HG02943 (cell line): Measurements from ENCODE around the gene NCAN.

ENCODE experiments used
- ATAC-seq: cut with Tn5 transposase; IDR thresholded peaks from one replicate; pipeline ENCODE4 v1.9.1; 2021; ENCODE audit warnings: mild to moderate bottlenecking, low read depth, moderate library complexity; ENCODE audit not compliant: unreplicated experiment

Gene NCAN

DNA sequence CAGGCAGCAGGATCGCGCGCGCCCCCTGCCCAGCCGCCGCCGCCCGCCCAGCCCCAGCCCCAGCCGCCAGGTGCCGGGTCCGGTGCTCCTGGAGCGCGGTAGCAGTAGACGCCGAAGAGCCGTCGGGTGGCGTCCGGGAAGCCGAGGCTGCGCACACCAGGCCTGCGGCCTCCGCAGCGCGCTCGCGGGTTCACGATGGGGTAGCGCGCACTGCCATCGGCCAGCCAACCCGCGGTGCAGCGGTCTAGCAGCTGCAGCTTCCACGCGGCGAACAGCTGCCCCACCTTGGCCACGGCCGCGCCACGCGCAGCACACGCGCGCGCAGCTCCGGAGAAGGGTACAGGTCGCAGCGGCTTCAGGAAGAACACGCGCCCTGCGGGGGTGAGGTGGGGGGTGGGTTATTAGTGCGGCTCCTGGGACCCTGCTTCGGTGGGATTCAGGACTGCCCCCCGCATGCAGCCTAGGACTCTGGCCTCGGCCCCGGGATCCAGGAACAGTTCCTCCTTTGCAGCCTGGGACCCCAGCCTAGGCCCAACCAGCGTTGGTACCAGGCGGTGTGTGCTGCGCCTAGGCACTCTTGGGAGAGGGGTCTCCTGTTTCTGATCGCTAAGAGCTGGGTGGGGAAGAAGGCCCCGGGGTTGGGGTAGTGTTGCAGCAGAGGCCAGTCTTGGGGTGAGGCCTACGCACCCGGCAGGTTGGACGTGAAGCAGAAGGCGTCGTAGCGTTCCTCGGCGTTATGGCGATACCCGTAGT is 46.3 kb downstream of the NCAN start:
- ATAC-seq, result no peak

DNA sequence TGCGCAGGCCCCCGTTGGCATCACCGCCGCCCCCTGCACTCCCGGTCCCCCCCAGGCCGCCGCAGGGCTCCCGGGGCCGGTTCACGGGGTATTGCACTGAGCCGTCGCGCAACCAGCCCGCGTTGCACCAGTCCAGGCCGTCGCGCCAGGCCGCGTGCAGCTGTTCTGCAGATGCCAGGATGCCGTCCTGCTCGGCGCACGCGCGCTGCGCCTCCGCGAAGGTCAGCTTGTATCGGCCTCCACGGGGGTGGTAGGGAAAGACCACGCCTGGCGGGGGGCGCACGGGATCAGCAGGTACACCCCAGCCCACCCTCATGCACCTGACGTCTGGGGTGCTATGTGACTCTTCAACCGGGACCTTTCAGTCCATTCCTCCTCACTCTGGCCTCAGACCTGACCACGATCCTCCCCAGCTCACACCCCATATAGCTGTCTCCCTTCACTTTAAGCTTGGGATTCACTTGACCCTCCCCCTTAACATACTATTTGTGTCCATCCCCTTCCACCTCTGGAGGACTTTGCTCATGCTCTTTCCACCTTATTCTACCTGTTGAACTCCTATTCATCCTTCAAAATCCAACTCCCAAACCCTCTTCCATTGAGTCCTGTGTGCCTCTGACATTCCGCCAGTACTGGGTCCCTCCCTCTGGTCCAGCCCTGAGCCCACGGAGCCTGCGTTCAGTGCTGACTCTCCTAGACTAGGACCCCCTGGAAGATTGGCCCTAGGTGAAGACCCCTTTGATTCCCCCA is 47.0 kb downstream of the NCAN start:
- ATAC-seq, result no peak

DNA sequence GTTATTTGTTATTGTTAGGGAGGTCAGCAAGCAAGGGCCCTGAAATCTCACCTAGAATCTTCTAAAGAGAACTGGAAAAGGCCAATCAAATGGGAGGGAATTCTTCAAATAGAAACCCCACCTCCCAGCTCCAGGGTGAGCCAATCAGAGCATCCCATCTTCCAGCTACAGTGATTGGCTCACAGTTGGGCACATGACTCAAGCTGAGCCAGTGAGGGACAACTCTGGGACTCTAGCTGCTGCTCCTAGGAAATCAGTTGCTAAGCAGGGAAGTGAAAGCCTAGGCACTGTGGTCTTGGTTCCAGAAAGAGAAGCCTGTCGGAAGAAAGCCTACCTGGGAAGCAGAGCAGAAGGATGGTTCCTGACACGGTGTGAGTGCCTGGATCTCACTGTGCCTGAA is 48.0 kb downstream of the NCAN start:
- ATAC-seq, result no peak

DNA sequence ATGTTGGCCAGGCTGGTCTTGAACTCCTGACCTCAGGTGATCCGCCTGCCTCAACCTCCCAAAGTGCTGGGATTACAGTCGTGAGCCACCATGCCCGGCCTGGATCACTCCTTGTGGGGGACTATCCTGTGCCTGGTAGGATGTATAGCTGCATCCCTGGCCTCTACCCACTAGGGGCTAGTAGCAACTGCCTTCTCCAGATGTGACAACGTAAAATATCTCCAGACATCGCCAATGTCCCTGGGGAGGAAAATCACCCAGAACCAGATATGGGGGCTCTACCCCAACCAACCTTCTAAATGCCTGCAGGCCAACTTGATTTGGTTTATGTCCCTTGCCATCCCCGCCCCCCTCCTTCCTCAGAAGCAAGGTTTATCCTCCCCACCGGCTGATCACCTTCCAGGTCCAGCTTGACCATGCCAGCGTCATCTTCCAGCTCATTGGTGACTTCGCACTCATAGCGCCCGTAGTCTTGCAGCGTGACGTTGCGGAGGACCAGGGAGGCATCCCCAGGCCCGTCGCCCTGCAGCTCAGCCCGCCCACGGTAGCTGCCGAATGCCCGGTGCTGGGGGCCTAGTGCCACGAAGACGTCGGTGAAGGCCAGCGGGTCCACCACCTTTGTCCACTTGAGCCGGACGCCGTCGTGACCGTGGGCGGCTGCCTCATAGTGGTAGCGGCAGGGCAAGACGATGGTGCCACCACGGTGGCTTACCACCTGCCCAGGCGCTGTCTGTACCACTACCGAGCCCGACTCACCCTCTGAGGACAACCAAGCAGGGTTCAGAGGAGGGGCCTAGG is 48.9 kb downstream of the NCAN start:
- no peak for ATAC-seq

DNA sequence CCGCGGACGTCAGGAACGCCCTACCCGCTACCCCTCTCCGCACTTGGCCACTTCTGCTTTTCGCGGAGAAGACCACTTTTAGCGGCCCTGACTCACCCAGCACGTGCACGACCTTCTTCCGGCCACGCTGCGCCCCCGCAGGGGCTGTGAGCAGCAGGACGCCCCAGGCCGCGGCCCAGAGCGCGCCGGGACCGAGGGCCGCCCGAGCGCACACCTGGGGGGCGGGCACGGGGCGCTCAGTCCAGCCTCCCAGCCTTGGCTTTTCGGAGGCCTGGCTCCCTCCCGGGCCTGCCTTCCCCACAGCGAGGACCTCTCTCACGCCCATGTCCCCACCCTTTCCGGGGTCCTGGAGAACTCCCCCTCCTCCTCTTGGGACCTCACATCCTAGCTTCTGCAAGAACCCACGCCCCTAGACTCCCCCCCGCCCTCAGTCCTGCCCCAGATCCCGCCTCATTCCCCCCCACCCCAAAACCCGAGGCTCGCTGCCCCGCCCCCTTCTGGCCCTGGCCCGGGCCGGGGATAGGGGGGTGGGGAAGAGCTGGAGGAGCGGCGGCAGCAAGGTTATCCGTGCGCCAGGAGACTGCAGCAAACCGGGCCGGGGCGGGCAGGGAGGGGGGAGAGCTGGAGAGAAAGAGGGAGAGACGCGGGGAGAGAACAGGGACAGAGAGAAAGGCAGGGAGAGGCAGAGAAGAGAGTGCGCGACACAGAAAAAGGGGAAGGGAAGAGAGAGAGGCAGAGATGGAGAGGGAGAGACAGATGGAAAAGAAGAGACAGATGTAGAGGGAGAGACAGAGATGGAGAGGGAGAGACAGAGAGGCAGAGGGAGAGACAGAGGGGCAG is 49.8 kb downstream of the NCAN start:
- ATAC-seq, result no peak

DNA sequence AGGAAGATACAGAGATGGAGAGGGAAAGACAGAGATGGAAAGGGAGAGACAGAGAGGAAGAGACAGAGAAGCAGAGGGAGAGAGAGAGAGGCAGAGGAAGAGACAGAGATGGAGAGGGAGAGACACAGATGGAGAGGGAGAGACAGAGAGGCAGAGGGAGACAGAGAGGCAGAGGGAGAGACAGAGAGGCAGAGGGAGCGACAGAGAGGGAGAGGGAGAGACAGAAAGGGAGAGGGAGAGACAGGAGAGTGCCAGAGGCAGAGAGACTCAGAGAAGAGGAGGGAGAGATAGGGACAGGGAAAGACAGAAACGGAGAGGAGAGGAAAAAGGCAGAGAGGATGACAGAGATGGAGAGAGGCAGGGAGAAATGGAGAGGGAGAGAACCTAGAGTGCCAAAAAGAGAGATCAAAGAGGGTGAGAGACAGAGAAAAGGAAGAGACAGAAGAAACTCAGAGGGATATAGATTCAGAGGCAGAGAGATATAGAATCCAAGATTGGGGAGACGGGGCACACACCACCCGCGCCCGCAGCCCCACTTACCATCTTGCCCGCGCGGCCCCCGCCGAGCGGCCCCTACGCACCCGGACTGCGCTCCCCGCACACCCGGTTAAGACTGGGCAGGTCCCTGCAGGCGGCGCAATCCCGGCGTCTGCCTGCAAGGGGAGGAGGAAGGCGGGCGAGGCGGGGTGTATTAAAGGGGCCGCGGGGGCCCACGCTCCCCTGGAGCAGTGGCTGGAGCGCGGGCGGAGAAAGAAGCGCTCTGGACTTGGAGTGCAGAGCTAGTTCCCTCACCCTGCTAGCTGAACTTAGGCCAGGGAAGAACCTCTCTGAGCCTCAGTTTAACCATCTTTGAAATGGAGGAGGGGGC is 50.7 kb downstream of the NCAN start:
- ATAC-seq, result no peak

DNA sequence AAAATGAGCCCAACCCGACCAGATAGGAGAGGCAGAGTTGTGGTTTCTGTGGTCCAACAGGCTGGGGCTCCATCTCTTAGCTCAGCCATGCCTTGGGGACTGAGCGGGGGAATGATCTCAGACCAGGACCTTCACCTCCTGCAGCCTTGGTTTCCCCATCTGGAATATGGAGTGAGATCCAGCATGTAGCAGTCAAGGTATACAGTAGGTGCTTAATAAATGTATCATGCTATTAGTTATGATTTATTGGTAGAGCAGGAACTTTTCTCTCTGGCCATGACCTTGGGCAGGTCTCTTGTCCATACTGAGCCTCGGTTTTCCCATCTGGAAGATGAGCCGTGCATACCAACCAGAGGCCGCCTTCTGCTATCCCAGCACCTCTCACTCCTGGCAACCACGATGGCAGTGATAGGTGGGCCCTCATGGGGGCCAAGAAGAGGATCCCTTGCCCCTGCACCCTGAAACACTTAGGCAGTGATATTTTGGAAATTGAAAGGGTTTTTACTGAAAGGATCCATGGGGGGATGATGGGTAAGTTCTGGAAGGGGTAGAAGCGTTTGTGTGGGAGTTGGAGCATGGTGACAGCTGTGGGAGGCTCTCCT is 52.2 kb downstream of the NCAN start:
- ATAC-seq, result no peak

DNA sequence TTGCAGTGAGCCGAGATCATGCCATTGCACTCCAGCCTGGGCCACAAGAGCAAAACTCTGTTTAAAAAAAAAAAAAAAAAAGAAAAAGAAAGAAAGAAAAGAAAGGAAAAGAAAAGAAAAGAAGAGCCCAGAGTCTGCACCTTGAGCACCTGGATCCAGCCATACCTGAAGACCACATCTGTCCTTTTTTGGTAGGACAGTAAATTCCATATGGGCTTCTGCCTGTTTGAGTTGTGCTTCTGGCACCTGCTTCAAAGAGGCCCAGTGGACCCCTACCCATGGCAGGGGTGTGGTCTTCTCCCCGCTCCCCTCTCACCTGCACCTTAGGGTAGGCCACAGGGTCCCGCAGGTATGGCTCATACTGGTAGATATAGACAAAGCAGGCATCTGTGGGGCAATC is 55.5 kb downstream of the NCAN start:
- no peak for ATAC-seq

DNA sequence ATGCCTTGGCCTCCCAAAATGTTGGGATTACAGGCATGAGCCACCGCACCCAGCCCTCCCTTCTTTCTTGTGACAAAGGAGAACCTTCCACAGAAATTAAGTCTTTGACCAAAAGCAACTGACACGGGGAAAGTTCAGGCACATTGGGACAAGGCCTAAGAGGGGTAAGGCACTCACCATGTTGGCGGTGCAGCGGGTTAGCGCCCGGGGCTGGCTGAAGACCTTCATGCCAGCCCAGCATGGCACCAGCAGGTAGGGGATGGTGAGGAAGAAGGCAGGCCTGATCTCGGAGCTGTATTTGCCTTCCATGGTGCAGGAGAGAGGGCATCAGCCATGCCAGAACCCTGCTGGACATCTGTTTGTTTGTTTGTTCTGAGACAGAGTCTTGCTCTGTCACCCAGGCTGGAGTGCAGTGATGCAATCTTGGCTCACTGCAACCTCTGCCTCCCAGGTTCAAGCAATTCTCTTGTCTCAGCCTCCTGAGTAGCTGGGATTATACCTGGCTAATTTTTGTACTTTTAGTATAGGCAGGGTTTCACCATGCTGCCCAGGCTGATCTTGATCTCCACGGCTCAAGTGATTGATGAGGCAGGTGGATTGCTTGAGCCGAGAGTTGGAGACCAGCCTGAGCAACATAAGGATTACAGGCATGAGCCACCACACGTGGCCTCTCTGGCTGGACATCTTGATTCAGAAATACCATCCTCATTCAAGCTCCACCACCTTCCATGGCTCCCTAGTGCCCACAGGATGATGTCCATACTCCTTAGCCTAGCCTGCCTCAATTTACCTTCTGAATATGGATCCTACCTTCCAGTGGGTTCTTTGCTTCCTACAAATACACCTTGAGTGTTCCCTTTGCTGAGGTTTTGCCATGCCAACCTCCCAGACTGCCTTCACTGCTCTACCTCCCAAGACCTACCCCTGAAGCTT is 57.0 kb downstream of the NCAN start:
- ATAC-seq, result no peak

DNA sequence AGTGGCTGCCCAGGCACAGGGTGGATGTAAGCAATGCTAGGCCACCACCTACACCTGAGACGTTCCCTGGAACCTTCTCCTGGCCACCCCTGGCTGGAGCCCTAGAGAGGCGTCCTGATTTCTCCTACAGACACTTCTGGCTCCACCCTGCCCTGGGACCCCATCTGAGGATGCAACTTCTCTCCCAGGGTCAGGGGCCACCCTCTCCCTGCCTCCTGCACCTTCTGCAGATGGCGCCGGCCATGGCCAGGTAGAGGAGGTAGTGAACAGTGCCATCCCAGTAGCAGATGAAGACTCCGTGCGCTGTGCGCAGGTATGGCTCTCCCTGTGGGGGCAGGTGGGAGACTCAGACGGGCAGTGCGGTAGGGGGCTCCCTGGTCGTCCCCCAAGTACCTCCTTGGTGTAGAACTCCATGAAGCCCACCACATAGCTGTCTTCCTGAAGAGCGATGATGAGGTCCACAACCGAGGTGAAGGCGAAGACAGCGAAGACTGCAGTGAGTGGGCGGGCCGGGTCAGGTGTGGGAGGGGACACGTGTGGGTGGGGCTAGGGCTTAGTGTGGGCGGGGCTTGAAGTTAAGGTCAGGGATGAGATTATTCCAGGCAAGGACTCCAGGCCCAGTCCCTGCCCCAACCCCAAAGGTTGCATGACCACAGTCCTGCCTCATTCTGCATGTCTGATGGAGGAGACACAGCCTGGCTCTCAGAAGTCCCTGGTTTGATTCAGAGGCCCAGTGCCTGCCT is 58.4 kb downstream of the NCAN start:
- ATAC-seq, result no peak

DNA sequence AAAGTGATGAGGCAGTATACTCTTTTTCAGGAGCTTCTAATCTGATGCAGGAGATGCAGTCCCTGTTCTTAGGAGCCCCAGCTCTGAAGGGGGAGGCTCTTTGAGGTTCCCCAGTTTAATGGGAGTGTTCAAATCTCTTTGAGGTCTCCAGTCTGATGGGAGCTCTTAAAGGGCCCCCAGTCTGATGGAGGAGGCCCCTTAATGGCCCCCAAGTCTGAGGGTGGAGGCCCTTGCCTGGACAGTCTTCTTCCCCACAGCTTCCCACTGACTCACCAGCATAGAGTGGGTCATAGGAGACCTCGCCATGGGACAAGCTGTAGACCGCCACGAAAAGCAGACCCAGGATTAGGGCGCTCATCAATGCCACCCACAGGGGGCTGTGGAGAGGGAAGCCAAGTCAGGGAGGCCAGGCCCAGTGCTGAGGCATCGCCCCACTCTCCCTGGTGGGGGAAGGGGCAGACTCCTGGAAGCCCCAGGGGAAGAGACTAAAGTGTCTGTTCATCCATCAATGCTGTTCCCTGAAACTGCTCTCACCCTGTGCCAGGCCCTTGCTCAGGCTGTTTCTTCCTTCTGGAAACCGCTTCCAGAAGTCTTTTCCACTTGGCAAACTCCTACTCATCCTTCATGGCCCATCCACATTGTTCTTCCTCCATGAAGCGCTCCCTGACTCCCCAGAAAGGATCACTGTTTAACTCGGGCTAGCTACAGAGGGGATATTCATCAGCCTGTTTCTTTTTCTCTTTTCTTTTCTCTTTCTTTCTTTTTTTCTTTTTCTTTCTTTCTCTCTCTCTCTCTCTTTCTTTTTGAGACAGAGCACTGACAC is 59.2 kb downstream of the NCAN start:
- ATAC-seq, result no peak

DNA sequence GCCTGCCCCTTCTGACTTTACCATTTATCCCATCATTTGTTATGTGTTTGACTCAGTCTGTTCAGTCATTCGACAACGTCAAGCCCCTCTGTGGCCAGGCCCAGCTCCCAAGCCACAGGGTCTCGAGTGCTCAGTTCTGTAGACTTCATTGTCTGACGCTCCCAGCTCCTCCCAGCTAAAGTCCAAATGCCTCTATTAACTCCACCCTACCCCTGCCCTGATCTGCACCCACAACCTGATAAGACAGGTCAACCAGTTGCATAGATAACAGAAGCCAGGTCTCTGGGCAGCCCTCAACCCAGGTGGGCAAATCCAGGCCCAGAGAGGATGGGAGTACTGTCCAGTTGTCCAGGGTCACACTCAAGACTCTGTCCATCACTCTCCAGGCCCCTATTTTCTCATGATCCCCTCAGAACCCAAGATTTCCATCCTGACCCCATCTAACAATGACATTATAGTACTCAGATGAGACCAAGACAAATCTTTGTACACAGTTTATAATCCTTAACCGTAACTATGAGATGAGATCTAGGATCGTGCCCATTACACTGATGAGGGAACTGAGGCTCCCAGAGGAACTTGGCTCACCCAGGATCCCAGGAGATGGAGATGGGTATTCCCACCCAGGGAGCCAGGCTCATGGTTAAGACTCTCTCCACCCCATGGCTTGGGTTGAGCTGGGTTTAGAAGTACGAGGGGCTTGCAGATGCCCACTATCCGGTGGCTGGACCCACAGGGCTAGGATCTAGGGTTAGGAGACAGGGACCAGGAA is 60.3 kb downstream of the NCAN start:
- no peak for ATAC-seq

DNA sequence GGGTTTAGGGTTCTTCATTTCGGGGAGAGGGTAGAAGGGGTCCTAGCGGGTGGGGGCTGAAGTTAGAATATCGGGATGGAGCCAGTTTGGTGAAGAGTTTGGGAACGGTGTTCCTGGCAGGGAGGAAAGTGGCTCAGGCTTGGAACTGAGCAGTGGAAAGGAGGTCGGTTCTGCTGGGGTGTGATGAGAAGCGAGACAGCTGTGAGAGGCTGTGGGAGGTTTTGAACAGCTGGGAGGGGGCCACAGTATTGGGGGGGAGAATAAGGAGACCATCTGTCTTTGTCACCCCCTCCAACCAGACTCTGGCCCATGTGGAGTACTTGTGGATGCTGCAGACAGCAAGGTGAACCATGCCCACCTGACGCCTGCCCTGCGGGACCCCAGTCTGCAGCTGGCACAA is 62.4 kb downstream of the NCAN start:
- ATAC-seq, result no peak

DNA sequence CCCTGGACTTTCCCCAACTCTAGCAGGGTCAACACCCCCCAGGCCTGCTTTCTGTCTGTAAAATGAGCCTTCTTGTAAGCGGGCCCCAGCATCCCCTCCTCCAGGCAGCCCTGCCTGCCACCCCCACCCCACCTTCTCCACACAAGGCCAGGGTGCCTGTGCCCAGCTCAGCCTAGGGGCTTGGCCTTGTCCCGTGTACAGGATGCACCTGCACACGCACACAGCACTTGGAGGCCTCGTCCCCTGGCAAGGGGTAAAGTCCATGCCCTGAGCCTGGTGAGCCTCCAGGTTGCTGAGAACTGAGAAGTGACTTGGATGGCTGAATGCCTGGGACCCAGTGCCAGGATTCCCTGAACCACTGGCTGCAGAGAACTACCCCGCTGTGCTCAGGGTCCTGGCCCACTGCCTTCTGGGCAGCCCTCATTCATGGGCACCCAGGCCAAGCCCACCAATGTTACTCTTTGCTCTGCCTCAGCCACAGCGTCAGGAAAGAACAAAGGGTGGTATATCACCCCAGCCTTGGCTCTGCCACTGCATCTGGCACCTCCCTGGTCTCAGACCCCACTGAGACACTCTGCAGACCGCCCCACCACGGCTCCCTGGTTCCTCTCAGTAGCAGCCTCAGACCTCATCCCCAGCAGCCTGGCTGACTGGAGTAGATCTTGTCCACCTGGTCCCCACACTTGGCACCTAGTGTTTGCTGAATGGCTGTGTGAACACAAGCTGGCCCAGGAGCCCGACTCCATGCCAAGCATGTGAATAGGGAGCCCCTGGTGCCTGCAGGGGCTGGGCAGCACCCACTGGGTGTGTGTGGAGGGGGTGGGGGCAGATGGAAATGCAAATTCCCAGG is 63.2 kb downstream of the NCAN start:
- ATAC-seq, result no peak

DNA sequence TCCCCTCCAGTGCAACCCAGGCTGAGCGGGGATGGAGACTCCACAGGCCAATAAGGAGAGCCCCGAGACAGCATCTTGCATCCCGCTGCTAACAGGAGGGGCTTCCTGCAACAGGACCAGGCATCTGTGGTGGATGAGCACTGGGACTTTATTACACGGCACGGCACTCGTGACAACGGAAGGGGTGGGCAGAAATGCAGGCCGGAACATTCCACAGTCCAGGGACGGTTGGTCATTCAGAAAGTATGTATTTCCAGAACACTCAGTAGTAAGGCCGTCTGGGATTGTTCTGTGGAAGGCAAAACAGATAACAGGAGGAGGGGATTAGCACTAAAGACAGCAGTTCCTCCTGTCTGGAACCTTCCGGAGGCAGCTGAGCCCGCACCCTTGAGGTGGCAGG is 64.6 kb downstream of the NCAN start:
- no peak for ATAC-seq
